Brain microvascular endothelial cell (primary cell): Measurements from ENCODE around the gene EXOC6B.

Experiments
- DNase-seq: peaks from one replicate; pipeline ENCODE4 v3.0.0-alpha.2; 2020
- H3K27ac ChIP-seq: fragments of 250-450 bp; sonication (Bioruptor Pico); 2 replicates; pipeline ENCODE4 v1.5.1; 2020; ENCODE audit warnings: mild to moderate bottlenecking, moderate library complexity
- H3K27me3 ChIP-seq: fragments of 250-450 bp; sonication (Bioruptor Pico); replicated peaks from 2 replicates; pipeline ENCODE4 v1.5.1; 2020; ENCODE audit warnings: mild to moderate bottlenecking
- H3K36me3 ChIP-seq: fragments of 250-450 bp; sonication (Bioruptor Pico); replicated peaks from 2 replicates; pipeline ENCODE4 v1.5.1; 2020; ENCODE audit warnings: mild to moderate bottlenecking
- H3K4me3 ChIP-seq: 2 replicates; pipeline ENCODE4 v1.5.1; 2011; ENCODE audit warnings: low read depth, mild to moderate bottlenecking, control low read depth, low read length, moderate library complexity
- in situ Hi-C: cut with HindIII; loops from 2 replicates; pipeline ENCODE4 v1.10.0; 2017; ENCODE audit warnings: low sequenced_read_pairs, low pct_ligation_motif_present
- TF ChIP-seq, protein P1 (sequence below): IDR thresholded peaks from 2 replicates; pipeline ENCODE4 v1.5.1; 2011; ENCODE audit warnings: low read depth, mild to moderate bottlenecking, moderate library complexity, low read length, control low read depth, inconsistent platforms; ENCODE audit errors: missing control alignments

Gene EXOC6B

DNA sequence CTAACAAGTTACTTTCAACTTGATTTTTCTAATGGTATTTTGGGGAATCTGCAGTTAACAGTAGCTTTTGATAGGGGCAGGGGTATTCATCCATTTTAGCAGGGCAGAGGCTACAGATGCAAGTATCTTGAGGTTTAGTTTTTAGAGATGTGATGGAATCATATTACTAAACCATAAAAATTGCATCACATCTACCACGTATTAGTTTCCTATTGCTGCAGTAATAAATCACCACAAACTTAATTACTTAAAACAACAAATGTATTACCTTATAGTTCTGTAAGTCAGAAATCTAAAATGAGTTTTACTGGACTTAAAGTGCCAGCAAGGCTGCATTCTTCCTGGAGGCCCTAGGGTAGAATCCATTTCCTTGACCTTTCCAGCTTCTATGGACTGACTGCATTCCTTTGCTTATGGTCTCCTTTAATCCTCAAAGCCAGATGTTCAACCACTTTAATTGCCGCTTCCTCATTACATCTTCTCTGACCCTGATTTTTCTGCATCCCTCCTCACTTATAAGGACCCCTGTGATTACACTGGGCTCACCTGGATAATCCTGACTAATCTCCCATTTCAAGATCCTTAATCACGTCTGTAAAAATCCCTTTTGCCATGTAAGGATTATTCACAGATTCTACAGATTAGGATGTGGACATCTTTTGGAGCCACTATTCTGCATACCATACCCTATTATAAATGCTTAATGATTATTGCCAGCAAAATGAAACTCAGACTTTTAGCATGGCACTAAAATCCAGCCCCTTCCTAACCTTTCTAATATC is 21.9 kb upstream of the EXOC6B start:
- Histone ChIP-seq H3K36me3 (no peaks in the 10 kb centered on the region), H3K27me3 (peaks cover 8% of the 10 kb centered on the region), H3K27ac (no peak overlapping the region), H3K4me3 (no peak overlapping the region)
- in situ Hi-C loops, result no loop called here
- no peak for DNase-seq
- TF ChIP-seq, protein P1, sequence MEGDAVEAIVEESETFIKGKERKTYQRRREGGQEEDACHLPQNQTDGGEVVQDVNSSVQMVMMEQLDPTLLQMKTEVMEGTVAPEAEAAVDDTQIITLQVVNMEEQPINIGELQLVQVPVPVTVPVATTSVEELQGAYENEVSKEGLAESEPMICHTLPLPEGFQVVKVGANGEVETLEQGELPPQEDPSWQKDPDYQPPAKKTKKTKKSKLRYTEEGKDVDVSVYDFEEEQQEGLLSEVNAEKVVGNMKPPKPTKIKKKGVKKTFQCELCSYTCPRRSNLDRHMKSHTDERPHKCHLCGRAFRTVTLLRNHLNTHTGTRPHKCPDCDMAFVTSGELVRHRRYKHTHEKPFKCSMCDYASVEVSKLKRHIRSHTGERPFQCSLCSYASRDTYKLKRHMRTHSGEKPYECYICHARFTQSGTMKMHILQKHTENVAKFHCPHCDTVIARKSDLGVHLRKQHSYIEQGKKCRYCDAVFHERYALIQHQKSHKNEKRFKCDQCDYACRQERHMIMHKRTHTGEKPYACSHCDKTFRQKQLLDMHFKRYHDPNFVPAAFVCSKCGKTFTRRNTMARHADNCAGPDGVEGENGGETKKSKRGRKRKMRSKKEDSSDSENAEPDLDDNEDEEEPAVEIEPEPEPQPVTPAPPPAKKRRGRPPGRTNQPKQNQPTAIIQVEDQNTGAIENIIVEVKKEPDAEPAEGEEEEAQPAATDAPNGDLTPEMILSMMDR, result no peak

DNA sequence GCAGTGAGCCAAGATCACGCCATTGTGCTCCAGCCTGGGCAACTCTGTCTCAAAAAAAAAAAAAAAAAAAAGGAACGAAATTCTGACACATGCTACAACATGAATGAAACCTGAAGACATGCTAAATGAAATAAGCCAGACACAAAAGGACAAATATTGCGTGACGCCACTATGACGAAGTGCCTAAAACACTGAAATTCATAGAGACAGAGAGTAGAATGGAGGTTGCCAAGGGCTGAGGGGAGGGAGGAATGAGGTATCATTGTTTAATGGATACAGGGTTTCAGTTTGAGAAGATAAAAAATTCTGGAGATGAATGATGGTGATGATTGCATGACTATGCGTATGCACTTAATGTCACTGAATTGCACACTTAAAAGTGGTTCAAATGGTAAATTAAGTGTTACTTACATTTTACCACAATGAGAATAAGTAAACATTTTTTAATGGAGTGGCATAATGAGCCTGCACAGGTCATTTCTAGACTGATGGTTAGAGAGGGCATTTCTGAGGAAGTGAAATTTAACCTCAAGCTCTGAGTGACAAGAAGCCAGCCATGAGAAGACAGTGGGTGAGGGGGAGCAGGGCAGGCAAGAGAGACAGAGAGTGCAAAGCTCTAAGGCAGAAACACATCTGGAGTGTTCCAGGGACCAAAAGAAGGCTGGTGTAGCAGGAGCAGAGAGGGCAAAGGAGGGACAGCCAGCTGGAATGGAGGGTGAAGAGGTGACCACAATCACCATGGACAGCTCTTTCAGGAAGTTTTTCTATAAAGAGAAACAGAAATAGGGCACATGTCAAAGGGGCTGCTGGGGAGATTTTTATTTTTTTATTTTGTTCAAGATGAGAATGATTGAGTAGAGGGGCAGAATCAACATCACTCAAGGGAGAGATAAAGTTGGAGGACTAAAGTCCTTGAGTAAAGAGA is 20.6 kb upstream of the EXOC6B start:
- Histone ChIP-seq H3K36me3 (no peaks in the 10 kb centered on the region), H3K27me3 (peaks cover 8% of the 10 kb centered on the region), H3K27ac (no peak overlapping the region), H3K4me3 (no peak overlapping the region)
- no peak for DNase-seq
- TF ChIP-seq, protein P1, result no peak
- in situ Hi-C loops, result no loop called here

DNA sequence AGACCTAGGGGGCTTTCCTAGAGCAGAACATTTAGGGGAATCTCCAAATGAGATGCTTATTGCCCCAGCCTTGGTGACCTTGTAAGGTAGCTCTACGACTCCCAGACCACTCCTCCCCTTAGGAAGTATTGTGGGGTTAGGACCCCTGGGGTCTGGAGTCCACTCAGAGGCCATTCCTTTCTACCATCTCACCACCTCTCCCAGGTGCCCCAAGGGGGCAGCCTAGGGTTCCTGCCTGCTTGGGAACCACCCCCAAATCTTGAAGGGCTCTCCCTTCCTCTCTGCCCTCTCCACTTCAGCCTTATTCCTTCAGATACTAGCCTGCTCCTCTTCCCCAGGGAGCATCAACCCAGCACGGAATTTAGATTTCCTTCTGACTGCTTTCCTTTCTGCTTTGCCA is 17.5 kb upstream of the EXOC6B start:
- Histone ChIP-seq H3K36me3 (no peaks in the 10 kb centered on the region), H3K4me3 (no peak overlapping the region), H3K27ac (no peak overlapping the region), H3K27me3 (no peaks in the 10 kb centered on the region)
- TF ChIP-seq, protein P1, result no peak
- in situ Hi-C loops, result no loop called here
- DNase-seq, result no peak

DNA sequence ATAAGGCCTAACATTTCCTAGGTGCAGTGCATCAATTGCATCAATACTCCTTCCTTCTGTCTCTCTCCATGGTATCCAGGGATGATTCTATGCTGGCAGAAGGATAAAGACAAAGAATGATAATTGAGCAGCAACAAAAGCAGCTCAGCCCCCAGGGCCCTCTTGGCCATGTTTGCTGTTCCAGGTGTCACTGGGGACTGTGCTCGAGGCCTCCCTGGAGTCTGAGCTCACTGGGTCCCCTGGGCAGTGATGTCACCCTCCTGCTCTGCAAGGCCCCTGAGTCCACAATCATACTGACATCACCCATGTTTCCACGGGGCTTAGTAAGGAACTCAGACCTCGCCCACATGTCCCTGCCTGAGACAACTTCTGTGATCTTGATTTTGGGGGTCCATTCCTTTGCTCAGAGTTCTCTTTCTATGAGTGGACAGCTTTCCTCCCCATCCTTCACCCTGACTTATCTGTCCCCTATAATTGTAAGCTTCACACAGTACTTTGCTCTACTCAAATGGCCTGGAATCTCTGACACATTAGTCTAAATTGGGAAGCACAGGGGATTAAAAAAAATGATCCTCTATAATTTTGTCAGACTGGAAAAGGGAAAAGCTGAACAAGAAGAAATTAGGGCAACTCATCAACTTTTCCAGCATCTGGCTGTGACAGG is 15.8 kb upstream of the EXOC6B start:
- Histone ChIP-seq H3K27ac (no peak overlapping the region), H3K27me3 (no peaks in the 10 kb centered on the region), H3K4me3 (no peak overlapping the region), H3K36me3 (no peaks in the 10 kb centered on the region)
- in situ Hi-C loops, result no loop called here
- TF ChIP-seq, protein P1, result no peak
- DNase-seq, result no peak

DNA sequence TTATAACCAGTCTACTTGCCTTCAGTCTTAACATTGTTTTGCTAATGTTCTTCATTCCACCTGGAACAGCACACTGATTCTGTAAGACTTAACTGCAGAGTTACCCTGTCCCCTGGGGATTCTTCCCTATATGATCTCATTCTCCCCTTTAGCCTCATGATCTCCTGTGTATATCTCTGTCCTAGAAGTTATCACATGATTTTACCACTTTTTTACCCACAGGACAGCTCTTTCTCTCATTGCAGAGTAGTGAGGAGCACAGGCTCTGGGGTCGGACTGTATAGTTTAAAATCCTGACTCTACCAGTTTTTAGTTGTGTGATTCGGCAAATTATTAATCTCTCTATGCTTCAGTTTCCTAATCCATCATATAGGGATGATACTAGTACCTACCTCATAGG is 14.2 kb upstream of the EXOC6B start:
- TF ChIP-seq, protein P1, result no peak
- Histone ChIP-seq H3K4me3 (no peak overlapping the region), H3K36me3 (no peaks in the 10 kb centered on the region), H3K27me3 (no peaks in the 10 kb centered on the region), H3K27ac (no peak overlapping the region)
- no peak for DNase-seq
- in situ Hi-C loops, result no loop called here
